ENCODE results near the gene KCNAB2.

Gene KCNAB2

GRCh38 chr1:6106321-6106731 lies 60.6 kb downstream of the KCNAB2 start:
- no peak for DNase-seq

DNA sequence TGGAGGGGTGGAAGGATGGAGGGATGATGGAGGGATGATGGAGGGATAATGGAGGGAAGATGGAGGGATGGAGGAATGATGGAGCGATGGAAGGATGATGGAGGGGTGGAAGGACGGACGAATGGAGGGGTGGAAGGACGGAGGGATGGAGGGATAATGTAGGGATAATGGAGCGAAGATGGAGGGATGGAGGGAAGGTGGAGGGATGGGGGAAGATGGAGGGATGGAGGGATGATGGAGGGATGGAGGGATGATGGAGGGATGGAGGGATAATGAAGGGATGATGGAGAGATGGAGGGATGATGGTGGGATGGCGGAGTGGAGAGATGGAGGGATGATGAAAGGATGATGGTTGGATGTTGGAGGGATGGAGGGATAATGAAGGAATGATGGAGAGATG lies 61.3 kb downstream of the KCNAB2 start:
- no peak for DNase-seq

- no peak for DNase-seq
Measured at GRCh38 chr1:6107409-6108356, 62.0 kb downstream of the KCNAB2 start.

DNA sequence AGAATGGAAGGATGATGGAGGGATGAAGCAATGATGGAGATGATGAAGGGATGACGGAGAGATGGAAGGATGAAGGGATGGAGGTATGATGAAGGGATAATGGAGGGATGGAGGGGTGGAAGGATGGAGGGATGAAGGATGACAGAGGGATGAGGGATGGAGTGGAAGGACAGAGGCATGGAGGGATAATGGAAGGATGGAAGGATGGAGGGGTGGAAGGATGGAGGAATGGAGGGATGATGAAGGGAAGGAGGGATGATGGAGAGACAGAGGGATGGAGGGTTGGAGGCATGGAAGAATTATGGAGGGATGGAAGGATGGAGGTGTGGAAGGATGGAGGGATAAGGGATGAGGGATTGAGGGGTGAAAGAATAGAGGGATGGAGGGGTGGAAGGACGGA lies 62.8 kb downstream of the KCNAB2 start:
- DNase-seq = no peak

DNA sequence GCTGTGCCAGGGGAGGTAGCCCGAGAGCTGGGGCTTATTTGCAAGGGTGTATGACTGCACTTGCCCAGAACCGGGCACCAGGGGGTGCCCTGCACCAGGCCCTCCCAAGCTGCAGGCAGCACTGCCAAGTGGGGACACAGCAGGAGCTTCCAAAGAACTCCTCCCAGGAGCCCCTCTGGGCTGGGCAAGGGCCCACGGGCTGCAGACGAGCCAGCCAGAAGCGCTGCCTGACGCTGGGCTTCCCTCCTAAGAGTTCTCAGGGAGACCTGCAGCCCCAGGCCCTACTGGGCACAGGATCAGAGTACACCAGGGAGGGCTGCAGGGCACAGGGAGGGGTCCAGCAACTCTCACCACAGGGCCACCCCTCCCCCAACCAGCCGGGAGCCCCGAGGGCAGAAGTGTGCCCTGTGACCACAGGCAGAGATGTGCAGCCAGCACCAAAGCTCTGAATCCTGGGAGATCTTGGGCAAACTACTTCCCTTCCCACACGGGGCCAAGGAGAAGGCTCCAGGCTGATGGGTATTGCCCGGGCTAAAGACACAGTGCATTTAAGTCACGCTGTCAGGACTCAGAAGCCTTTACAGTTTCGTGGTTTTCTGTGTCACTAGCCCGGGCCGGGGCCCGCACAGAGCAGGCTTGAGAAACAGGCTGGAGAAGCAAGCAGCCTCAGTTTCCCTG lies 63.4 kb downstream of the KCNAB2 start:
- no peak for DNase-seq

DNA sequence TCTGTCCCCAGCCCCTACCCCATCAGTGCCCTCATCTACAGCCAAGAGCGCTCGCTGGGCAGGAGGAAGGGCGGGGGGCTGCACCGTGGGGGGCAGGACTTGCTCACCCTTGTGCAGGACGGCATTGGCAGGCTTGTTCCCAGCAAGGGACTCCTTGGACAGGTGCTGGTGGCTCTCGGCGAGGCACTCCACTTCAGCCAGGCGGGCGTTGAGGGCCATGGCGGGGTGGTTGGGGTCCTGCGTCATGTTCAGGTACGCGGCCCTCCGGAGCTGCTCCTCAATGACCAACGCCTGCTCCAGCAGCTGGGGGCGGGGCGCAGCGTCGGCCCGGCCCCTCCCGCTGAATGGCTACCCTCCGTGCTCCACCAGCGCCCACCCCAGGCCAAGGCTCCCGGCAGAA lies 64.0 kb downstream of the KCNAB2 start:
- DNase-seq = no peak

DNA sequence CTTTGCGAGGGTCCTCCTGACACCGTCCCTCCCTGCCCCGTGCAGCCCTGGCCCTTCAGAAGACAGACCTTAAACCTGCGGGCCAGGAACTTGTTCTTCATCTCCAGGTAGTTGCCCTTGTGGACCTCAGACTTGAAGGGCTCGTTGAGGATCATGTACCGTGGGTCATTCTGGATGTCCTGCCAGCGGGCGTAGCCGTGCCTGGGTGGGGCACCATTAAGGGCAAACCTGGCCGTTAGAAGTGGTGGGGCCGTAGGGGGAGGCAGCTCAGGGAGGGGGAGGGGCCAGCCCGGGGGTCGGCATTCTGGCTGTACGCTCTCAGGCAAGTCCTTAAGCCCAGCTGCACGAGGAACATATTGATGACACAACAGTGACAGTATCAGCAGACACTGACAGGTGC lies 64.6 kb downstream of the KCNAB2 start:
- DNase-seq = no peak

GRCh38 chr1:6111571-6111970 lies 65.9 kb downstream of the KCNAB2 start:
- DNase-seq = no peak

GRCh38 chr1:6111991-6112689 lies 66.5 kb downstream of the KCNAB2 start:
- no peak for DNase-seq

- no peak for DNase-seq
Measured at GRCh38 chr1:6112690-6113005, 67.0 kb downstream of the KCNAB2 start.

GRCh38 chr1:6113116-6113515 lies 67.4 kb downstream of the KCNAB2 start:
- DNase-seq = no peak

- DNase-seq = no peak
Measured at GRCh38 chr1:6113745-6114144, 68.1 kb downstream of the KCNAB2 start.

DNA sequence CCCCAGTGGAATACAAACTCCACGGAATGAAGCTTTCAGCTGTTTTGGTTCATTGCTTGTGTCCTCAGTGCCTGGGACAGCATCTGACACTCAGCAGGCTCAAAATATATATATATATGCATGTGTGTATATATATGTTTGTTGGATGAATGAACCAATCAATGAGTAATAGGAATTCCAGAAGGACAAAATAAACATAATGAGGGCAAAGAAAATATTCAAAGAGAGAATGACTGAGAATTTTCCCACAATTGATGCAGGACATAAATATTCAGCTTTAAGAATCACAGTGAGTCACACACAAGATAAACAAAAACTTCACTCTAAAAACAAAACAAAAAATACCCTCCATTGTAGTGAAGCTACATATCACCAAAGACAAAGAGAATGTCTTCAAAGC lies 70.4 kb downstream of the KCNAB2 start:
- DNase-seq = no peak

DNA sequence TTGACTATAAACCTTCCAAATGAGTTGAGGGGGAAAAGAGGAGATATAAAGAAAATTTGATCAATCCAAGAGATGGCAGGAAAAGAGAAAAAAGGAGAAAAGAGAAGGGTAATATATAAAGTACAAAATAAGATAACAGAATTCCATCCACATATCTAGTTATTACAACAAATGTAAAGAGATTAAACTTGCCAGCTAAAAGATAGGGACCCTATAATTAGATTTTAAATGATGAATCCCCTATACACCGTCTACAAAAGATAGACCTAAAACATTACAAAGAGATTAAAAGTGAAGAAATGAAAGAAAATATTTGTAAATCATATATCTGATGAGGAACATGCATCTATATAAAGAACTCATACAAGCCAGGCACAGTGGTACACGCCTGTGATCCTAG lies 71.4 kb downstream of the KCNAB2 start:
- DNase-seq = no peak

- no peak for DNase-seq
Measured at GRCh38 chr1:6117624-6118023, 71.9 kb downstream of the KCNAB2 start.

DNA sequence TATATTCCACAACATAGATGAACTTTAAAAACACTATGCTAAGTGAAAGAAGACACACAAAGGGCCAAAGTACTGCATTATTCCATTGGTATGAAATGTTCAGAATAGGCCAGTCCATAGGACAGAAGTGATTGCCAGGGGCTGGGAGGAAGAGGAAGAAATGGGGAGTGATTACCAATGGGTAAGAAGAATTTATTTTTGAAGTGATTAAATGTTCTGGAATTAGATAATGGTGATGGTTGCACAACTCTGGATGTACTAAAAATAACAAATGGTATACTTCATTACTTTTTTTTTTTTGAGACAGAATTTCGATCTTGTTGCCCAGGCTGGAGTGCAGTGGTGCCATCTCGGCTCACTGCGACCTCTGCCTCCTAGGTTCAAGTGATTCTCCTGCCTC lies 72.7 kb downstream of the KCNAB2 start:
- DNase-seq = no peak

- DNase-seq = no peak
Measured at GRCh38 chr1:6121021-6121421, 75.3 kb downstream of the KCNAB2 start.

- no peak for DNase-seq
Measured at GRCh38 chr1:6121651-6122370, 76.1 kb downstream of the KCNAB2 start.

GRCh38 chr1:6123083-6123482 lies 77.4 kb downstream of the KCNAB2 start:
- DNase-seq = no peak

- DNase-seq = no peak
Measured at GRCh38 chr1:6123816-6124215, 78.1 kb downstream of the KCNAB2 start.

DNA sequence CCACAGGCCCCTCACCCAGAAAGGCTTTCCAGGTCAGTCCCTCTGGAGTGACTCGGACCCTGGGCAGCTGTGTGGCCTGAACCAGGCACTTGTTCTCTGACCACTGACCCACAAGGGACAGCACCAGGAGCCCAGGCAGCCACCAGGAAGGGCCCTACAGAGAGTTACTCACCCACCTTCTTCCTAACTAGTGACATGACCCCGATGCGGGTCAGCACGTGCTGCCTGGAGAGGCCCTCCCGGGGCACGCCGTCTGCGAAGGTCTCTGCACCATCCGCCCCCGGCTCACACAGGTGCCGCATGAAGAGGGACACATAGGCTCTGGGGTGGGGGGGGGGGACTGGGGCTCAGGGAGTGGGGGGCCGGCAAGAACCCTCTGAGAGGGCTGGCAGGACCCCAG lies 78.7 kb downstream of the KCNAB2 start:
- DNase-seq = no peak

Measured in anterior cingulate cortex (tissue), 58 donors.